Retina (tissue), 1 donor: ENCODE data around the gene RRP9.

Source experiments
- DNase-seq: peaks from one replicate; pipeline ENCODE4 v3.0.0-alpha.2; 2016

The RRP9 gene

GRCh38 chr3:51955175-51955892, 13.6 kb upstream of the RRP9 start, which contains the start of gene GPR62:
Gene GPR62, plus strand, starts transcription at chr3:51955381. Its CDS starts 272 bp downstream, at chr3:51955653.
- peak; percentile 45 for DNase-seq

GRCh38 chr3:51954713-51955112, 13.0 kb upstream of the RRP9 start:
- DNase-seq, result no peak

DNA sequence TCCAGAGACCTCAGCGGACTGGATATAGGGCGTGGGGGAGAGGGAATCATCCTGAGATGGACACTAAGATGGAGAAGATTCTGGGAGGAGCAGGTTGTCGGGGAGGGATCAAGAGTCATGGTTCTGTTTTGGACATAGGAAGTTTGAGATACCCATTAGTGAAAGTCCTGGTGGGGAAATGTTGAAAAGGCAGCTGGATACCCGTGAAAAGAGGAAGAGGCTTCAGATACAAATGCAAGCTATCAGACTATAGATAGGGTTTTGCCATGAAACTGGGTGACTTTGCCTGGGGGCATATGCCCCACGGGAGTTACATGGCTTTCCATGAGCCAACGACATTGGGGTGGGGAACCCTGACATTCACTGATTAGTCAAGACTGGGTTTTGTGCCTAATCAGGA, 12.4 kb upstream of the RRP9 start:
- no peak for DNase-seq

GRCh38 chr3:51953445-51953844, 11.7 kb upstream of the RRP9 start:
- DNase-seq, result no peak

DNA sequence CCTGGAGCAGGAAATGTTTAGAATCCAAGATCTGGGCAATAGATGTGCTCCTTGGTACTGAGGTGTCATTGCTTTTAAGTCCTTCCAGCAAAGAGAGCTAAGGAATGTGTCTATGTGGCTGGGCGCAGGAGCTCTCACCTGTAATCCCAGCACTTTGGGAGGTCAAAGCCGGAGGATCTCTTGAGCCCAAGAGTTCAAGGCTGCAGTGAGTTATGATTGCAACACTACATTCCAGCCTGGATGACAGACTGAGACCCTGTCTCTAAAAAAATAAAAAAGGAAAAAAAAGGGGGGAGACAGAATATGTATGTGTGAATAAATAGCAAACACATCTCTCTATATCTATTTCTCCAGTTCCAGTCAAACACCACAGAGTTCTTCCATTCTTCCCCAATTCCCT, 9.2 kb upstream of the RRP9 start:
- no peak for DNase-seq

- DNase-seq, result no peak
These were observed 7.4 kb upstream of the RRP9 start for GRCh38 chr3:51949121-51949520.

DNA sequence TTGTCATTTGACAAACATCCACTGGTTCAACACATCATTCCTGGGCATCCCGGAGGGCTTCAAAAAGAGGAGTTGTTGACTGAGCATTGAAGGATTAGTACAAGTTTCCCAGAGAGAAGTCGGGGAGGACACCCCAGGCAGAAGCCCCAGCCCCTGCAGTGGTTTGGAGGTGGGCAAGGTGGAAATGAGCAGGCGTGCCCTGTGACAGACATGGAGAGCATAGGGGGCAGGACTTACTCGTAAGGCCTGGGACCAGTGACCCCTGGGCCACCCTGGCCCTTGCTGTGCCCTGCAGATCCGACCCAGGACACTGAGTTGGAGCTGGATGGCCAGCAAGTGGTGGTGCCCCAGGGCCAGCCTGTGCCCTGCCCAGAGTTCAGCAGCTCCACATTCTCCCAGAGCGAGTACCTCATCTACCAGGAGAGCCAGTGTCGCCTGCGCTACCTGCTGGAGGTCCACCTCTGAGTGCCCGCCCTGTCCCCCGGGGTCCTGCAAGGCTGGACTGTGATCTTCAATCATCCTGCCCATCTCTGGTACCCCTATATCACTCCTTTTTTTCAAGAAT, 6.4 kb upstream of the RRP9 start:
- no peak for DNase-seq

GRCh38 chr3:51947215-51947900, 5.7 kb upstream of the RRP9 start:
- DNase-seq, result no peak

DNA sequence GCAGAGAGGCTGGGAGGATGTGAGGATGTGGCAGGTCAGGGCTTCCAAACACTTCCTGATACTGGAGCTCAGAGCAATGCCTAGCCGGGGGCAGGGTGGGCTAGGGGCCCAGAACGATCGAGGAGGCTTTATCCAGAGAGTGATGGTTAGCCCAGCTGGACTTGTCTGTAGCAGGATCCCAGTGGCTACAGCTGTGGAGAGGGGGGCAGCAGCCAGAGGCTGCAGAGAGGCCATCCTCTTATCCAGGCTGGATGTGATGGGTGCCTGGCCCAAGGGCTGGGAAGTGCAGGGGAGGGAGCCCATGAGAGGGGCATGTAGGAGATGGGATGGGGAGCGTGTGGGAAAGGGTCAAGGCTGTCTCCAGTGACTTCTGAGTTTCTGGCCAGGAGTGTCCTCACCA, 5.1 kb upstream of the RRP9 start:
- no peak for DNase-seq

GRCh38 chr3:51945926-51946705, 4.4 kb upstream of the RRP9 start:
- no peak for DNase-seq

GRCh38 chr3:51945031-51945840, 3.5 kb upstream of the RRP9 start:
- DNase-seq, result no peak

DNA sequence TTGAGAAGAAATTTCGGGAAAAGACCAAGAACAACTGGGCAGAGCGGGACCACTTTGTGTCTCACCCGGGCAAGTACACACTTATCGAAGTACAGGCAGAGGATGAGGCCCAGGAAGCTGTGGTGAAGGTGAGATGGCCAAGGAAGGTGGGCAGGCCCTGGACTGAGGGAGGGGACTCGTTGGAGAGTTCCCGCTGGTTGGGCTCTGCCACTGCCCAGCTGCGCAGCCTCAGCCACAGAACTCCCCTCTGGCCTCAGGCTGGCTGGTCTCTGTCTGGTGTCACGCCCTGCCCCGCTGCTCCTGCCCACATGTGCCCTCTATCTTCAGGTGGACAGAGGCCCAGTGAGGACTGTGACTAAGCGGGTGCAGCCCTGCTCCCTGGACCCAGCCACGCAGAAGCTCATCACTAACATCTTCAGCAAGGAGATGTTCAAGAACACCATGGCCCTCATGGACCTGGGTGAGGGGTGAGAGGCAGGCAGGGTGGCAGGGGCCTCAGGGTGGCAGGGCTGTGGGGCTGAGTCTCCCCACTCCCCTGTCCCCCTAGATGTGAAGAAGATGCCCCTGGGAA, 2.8 kb upstream of the RRP9 start:
- no peak for DNase-seq

GRCh38 chr3:51943451-51944391, 2.0 kb upstream of the RRP9 start:
- DNase-seq, result no peak

DNA sequence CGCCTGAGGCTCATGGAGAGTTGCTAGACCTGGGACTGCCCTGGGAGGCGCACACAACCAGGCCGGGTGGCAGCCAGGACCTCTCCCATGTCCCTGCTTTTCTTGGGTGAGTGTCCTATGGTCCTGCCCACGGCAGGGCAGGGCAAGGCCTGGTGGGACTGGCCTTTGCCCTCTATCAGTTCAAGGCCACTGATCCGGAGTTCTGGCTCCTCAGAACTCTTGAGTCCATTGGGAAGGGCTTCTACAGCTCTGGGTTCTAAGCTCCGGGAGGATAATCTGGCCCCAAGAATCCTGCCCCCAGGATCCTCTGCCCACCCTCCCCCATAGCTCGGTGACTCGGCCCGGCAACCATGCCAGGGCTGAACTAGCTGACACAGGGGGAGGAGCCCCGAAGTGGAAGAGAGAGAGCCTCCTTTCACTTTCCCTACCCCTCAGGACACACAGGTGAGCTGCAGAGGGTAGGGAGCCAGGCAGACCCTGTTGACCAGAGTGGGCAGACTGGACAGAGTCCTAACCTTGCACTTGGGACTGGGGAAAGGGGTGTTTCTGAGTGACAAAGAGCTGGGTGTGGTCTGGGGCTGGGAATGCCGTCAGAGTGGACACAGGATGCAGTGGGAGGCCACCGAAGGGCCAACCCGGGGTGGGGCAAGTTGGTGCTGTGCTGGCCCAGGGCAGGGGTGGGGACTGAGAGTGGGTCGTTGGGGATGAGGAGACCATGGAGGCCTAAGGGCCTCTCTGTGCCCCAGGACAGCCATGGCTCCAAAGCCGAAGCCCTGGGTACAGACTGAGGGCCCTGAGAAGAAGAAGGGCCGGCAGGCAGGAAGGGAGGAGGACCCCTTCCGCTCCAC, 1.1 kb upstream of the RRP9 start:
- no peak for DNase-seq

- DNase-seq, result no peak
These were observed 274 bp downstream of the RRP9 start for GRCh38 chr3:51941463-51941797.

DNA sequence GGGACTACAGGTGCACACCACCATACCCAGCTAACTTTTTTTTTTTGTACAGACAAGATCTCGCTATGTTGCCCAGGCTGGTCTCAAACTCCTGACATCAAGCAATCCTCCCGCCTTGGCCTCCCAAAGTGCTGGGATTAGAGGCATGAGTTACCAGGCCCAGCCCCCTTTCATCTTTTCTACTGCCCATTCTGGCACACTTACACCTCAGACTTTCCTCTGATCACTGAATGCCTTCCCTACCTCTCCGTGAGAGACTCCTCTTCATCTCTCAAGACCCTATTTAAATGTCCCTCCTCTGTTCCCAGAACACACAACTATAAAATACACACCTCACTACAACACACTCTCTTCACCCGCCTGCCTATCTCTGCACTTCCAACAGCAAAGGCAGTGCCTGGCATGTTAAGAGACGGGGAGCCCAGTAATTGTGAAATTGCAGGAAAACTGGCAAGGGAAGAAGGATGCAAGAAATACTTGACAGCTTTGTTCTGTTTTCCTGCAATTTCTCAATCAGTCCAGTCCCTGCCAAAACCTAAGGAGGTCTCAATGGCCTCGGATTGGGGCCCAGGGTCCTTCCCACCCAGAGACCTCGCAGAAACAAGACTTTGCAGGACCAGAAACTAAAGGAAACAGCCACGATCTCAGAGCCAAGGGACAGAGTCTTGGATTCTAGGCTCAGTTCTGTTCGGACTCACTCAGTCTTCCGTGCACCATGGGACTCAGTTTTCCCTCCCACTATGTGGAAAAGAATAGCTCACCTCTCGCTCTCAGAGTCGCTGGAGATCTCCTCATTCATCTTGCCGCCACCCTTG, 849 bp downstream of the RRP9 start:
- DNase-seq, result no peak

DNA sequence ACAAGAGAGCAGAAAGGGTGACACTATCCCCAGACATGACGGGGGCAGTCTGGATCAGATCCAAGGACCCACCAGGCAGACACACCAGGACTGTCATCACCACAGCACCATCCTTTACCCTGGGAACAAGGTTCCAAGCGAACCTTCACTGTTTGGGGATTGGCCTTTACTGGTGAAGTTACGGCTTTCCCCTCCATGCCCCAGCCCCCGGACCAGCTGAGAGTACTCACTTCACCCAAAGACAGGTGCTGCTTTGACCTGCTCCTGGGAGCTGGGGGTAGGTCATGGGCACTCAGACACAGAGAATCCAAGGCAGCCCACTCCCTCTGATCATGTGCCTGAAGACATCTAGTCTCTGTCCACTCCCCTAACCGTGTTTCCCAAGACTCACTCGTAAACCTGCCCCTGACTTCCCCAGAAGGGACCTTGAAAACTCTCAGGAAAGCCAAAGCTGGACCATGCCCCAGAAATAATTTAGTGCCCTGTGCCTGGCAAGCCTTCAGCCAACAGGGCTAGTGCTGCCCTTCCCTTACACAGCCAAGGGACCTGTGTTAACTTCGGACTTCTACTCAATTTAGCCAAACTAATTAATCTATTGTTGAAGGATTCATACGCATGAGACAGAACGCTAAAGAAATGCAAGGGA, 2.8 kb downstream of the RRP9 start:
- DNase-seq, result no peak

DNA sequence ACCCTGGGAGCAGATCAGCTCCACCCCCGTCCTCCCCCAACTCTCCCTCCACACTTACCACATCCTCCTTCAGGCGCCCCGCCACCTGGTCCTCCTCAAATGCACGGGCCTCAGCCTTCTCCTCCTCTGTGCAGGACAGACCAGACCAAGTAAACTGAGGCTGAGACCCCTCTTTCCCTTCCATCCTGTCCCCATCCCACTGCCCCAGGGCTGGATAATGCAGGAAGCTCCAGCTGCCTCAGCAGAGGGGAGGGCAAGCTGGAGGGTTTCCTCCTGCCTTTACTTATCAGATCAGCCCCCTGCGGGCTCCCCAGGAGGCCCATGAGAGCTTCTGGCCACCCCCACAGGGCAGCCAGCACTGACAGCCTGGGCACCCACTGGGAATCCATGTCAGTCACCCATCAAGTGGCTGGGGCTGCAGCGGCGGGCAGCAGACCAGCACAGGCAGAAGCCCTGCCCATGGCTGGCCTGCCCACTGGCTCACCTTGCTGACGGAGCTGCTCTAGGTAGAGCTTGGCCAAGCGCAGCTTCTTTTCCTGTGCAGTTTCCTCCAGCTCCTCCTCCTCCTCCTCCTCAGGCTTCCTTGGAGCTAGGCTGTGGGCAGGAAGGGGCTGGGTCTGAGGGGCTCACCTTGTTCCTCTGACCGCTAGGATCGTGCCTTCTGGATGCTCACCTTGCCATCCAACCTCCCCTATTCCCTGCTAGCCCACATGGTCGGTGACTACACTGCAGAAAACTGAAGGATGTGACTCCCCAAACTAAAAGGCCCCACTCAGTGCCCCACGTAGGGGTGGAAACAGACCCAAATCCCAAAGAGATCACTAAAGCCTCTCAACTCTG, 3.9 kb downstream of the RRP9 start:
- DNase-seq, result no peak
